ENCODE data around the gene ZNF239.
"Not testable (repeated sequence)": the region's sequence is repeated elsewhere in the genome, so short reads cannot be mapped to it uniquely, and the experiment has no call there.

ZNF239 gene

GRCh38 chr10:43574001-43574892 is at the start of gene ZNF239:
Gene ZNF239 (minus strand): TSS chr10:43574616. CDS start chr10:43558079, 16,537 bp downstream.
- DNase-seq (ENCODE audit: low read depth in 2 of 2, low spot score in 1 of 2): peak; percentile 63 to 68

GRCh38 chr10:43623351-43623750 is 48.9 kb upstream of the ZNF239 start:
- no peak for DNase-seq (ENCODE audit: low read depth in 2 of 2, low spot score in 1 of 2)

GRCh38 chr10:43622038-43622437 is 47.6 kb upstream of the ZNF239 start:
- DNase-seq (ENCODE audit: low read depth in 2 of 2, low spot score in 1 of 2): no peak

- no peak for DNase-seq (ENCODE audit: low read depth in 2 of 2, low spot score in 1 of 2)
Observed at GRCh38 chr10:43619368-43619767, 45.0 kb upstream of the ZNF239 start.

GRCh38 chr10:43616697-43617370 is 42.4 kb upstream of the ZNF239 start:
- no peak for DNase-seq (ENCODE audit: low read depth in 2 of 2, low spot score in 1 of 2)

- DNase-seq (ENCODE audit: low read depth in 2 of 2, low spot score in 1 of 2): no peak
Observed at GRCh38 chr10:43610636-43611035, 36.2 kb upstream of the ZNF239 start.

GRCh38 chr10:43607199-43607573 is 32.8 kb upstream of the ZNF239 start:
- DNase-seq (ENCODE audit: low read depth in 2 of 2, low spot score in 1 of 2): no peak

GRCh38 chr10:43606323-43607198 is 32.1 kb upstream of the ZNF239 start, which contains the start of gene ZNF485:
Gene ZNF485 (plus strand): TSS chr10:43606438. CDS start chr10:43607051, 613 bp downstream.
- peak; percentile 20 to 42 for DNase-seq (ENCODE audit: low read depth in 2 of 2, low spot score in 1 of 2)

GRCh38 chr10:43605850-43606322 is 31.5 kb upstream of the ZNF239 start:
- DNase-seq (ENCODE audit: low read depth in 2 of 2, low spot score in 1 of 2): no peak

- not testable (repeated sequence) for DNase-seq (ENCODE audit: low read depth in 2 of 2, low spot score in 1 of 2)
Observed at GRCh38 chr10:43601576-43601975, 27.2 kb upstream of the ZNF239 start.

- DNase-seq (ENCODE audit: low read depth in 2 of 2, low spot score in 1 of 2): no peak
Observed at GRCh38 chr10:43599333-43599732, 24.9 kb upstream of the ZNF239 start.

- no peak for DNase-seq (ENCODE audit: low read depth in 2 of 2, low spot score in 1 of 2)
Observed at GRCh38 chr10:43598446-43598845, 24.0 kb upstream of the ZNF239 start.

GRCh38 chr10:43596546-43596945 is 22.1 kb upstream of the ZNF239 start:
- no peak for DNase-seq (ENCODE audit: low read depth in 2 of 2, low spot score in 1 of 2)

- no peak for DNase-seq (ENCODE audit: low read depth in 2 of 2, low spot score in 1 of 2)
Observed at GRCh38 chr10:43595739-43596298, 21.4 kb upstream of the ZNF239 start.

GRCh38 chr10:43594944-43595589 is 20.7 kb upstream of the ZNF239 start:
- no peak for DNase-seq (ENCODE audit: low read depth in 2 of 2, low spot score in 1 of 2)

- no peak for DNase-seq (ENCODE audit: low read depth in 2 of 2, low spot score in 1 of 2)
Observed at GRCh38 chr10:43591303-43591904, 17.0 kb upstream of the ZNF239 start.

- not testable (repeated sequence) for DNase-seq (ENCODE audit: low read depth in 2 of 2, low spot score in 1 of 2)
Observed at GRCh38 chr10:43586730-43587115, 12.3 kb upstream of the ZNF239 start.

- DNase-seq (ENCODE audit: low read depth in 2 of 2, low spot score in 1 of 2): no peak
Observed at GRCh38 chr10:43585981-43586729, 11.7 kb upstream of the ZNF239 start.

GRCh38 chr10:43585046-43585445 is 10.6 kb upstream of the ZNF239 start:
- no peak for DNase-seq (ENCODE audit: low read depth in 2 of 2, low spot score in 1 of 2)
